ENCODE measurements around the gene VAV3. TPM values are rescaled to one million over a fixed set of nuclear protein-coding genes. Genes with fewer than 3 reads are reported as not detected.

The VAV3 gene
- total RNA-seq, 1 experiment from 2014 or later, result 10.0 TPM

DNA sequence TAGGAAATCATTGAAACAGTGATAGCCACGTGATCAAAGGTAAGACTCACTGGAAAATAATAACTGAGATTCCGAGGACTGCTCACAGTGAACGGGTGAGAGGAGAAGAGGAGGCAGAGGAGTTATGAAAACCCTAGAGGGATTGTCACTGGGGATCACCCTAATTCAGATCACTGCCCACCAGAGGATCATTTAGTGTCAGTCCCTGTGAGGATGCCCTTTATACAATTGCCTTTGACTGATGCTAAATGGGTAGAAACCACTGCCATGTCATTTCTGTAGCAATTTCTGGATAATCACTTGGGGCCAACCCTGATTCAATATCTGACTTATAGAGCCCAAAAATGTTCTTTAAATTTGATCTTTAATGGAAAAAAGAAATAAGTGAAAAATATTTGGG, 14.1 kb upstream of the VAV3 start (continued):
- no peak for TF ChIP-seq ZNF532 (CRISPR knock-in tag; IDR thresholded peaks at IDR 0.05; ENCODE audit: borderline replicate concordance)
- TF ChIP-seq IRF2 (CRISPR knock-in tag; IDR thresholded peaks at IDR 0.05; ENCODE audit: borderline replicate concordance, low read depth), result no peak
- TF ChIP-seq GTF2I (CRISPR knock-in tag; conservative IDR thresholded peaks at IDR 0.05), result no peak

GRCh38 chr1:107976836-107977235, 11.9 kb upstream of the VAV3 start:
- H3K27ac Mint-ChIP-seq, result no peak overlapping the region
- H3K9me3 Mint-ChIP-seq, result no peaks in the 10 kb centered on the region
- ATAC-seq (no peak), DNase-seq (ENCODE audit: low spot score) (no peak)
- no peaks in the 10 kb centered on the region for H3K36me3 Mint-ChIP-seq
- ChIA-PET CTCF (interaction anchor here (1.4 kb wide), 1 partner anchor 190 kb away, joined by 3 read pairs; no protein-coding TSS in a partner anchor), POLR2A (interaction anchor here (0.7 kb wide), 1 partner anchor 11 kb away, joined by 4 read pairs; the partner anchor contains the start of gene VAV3)
- no peaks in the 10 kb centered on the region for H3K4me1 Mint-ChIP-seq
- H3K4me3 Mint-ChIP-seq, result no peak overlapping the region
- H3K27me3 Mint-ChIP-seq (ENCODE audit: low read depth), result no peaks in the 10 kb centered on the region
- TF ChIP-seq EMX1 (CRISPR knock-in tag; IDR thresholded peaks at IDR 0.05) (no peak), CTCF (IDR thresholded peaks at IDR 0.05) (no peak), SOX15 (CRISPR knock-in tag; IDR thresholded peaks at IDR 0.05) (no peak), ZNF219 (CRISPR knock-in tag; IDR thresholded peaks at IDR 0.05; ENCODE audit: borderline replicate concordance) (no peak), TEAD4 (CRISPR knock-in tag; IDR thresholded peaks at IDR 0.05) (no peak), NR3C1 (CRISPR knock-in tag; conservative IDR thresholded peaks at IDR 0.05; ENCODE audit: low read depth) (no peak), SMAD3 (CRISPR knock-in tag; IDR thresholded peaks at IDR 0.05; ENCODE audit: borderline replicate concordance) (no peak), AR (CRISPR knock-in tag; IDR thresholded peaks at IDR 0.05) (no peak), ZNF416 (CRISPR knock-in tag; IDR thresholded peaks at IDR 0.05) (no peak), MXD4 (CRISPR knock-in tag; IDR thresholded peaks at IDR 0.05; ENCODE audit: borderline replicate concordance) (no peak), TP53 (CRISPR knock-in tag; IDR thresholded peaks at IDR 0.05) (no peak), NFATC4 (CRISPR knock-in tag; IDR thresholded peaks at IDR 0.05) (no peak), TEAD1 (CRISPR knock-in tag; IDR thresholded peaks at IDR 0.05) (no peak), IRF2 (CRISPR knock-in tag; IDR thresholded peaks at IDR 0.05; ENCODE audit: borderline replicate concordance, low read depth) (no peak)
- TF ChIP-seq, protein P1, sequence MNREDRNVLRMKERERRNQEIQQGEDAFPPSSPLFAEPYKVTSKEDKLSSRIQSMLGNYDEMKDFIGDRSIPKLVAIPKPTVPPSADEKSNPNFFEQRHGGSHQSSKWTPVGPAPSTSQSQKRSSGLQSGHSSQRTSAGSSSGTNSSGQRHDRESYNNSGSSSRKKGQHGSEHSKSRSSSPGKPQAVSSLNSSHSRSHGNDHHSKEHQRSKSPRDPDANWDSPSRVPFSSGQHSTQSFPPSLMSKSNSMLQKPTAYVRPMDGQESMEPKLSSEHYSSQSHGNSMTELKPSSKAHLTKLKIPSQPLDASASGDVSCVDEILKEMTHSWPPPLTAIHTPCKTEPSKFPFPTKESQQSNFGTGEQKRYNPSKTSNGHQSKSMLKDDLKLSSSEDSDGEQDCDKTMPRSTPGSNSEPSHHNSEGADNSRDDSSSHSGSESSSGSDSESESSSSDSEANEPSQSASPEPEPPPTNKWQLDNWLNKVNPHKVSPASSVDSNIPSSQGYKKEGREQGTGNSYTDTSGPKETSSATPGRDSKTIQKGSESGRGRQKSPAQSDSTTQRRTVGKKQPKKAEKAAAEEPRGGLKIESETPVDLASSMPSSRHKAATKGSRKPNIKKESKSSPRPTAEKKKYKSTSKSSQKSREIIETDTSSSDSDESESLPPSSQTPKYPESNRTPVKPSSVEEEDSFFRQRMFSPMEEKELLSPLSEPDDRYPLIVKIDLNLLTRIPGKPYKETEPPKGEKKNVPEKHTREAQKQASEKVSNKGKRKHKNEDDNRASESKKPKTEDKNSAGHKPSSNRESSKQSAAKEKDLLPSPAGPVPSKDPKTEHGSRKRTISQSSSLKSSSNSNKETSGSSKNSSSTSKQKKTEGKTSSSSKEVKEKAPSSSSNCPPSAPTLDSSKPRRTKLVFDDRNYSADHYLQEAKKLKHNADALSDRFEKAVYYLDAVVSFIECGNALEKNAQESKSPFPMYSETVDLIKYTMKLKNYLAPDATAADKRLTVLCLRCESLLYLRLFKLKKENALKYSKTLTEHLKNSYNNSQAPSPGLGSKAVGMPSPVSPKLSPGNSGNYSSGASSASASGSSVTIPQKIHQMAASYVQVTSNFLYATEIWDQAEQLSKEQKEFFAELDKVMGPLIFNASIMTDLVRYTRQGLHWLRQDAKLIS (CRISPR knock-in tag; IDR thresholded peaks at IDR 0.05; ENCODE audit: borderline replicate concordance), result no peak
- TF ChIP-seq, protein P2, sequence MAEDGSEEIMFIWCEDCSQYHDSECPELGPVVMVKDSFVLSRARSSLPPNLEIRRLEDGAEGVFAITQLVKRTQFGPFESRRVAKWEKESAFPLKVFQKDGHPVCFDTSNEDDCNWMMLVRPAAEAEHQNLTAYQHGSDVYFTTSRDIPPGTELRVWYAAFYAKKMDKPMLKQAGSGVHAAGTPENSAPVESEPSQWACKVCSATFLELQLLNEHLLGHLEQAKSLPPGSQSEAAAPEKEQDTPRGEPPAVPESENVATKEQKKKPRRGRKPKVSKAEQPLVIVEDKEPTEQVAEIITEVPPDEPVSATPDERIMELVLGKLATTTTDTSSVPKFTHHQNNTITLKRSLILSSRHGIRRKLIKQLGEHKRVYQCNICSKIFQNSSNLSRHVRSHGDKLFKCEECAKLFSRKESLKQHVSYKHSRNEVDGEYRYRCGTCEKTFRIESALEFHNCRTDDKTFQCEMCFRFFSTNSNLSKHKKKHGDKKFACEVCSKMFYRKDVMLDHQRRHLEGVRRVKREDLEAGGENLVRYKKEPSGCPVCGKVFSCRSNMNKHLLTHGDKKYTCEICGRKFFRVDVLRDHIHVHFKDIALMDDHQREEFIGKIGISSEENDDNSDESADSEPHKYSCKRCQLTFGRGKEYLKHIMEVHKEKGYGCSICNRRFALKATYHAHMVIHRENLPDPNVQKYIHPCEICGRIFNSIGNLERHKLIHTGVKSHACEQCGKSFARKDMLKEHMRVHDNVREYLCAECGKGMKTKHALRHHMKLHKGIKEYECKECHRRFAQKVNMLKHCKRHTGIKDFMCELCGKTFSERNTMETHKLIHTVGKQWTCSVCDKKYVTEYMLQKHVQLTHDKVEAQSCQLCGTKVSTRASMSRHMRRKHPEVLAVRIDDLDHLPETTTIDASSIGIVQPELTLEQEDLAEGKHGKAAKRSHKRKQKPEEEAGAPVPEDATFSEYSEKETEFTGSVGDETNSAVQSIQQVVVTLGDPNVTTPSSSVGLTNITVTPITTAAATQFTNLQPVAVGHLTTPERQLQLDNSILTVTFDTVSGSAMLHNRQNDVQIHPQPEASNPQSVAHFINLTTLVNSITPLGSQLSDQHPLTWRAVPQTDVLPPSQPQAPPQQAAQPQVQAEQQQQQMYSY (CRISPR knock-in tag; IDR thresholded peaks at IDR 0.05), result no peak
- TF ChIP-seq, protein P3, sequence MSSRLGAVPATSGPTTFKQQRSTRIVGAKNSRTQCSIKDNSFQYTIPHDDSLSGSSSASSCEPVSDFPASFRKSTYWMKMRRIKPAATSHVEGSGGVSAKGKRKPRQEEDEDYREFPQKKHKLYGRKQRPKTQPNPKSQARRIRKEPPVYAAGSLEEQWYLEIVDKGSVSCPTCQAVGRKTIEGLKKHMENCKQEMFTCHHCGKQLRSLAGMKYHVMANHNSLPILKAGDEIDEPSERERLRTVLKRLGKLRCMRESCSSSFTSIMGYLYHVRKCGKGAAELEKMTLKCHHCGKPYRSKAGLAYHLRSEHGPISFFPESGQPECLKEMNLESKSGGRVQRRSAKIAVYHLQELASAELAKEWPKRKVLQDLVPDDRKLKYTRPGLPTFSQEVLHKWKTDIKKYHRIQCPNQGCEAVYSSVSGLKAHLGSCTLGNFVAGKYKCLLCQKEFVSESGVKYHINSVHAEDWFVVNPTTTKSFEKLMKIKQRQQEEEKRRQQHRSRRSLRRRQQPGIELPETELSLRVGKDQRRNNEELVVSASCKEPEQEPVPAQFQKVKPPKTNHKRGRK (CRISPR knock-in tag; IDR thresholded peaks at IDR 0.05; ENCODE audit: borderline replicate concordance), result no peak

Measured in WTC11 (cell line).